Adrenal gland (tissue), 5 donors: ENCODE data around the gene ABTB2.

Source experiments
- POLR2A ChIP-seq, 2 donors: fragments of 450-650 bp; IDR thresholded peaks; one replicate each; pipeline ENCODE4 v1.6.1; 2017; ENCODE audit warnings: antibody characterized with exemption in 2 of 2, mild to moderate bottlenecking in 2 of 2, moderate library complexity in 1 of 2
- TF ChIP-seq, protein P1 (sequence below), 6 experiments: fragments of 450-650 bp in 4 of 6; fragments of 200-600 bp in 2 of 6; sonication (generic) in 1 of 6; IDR thresholded peaks; 1 replicate in 5 of 6; 2 replicates in 1 of 6; pipeline versions ENCODE4 v1.5.1 to v1.8.0; 2016 to 2021; ENCODE audit warnings: antibody characterized with exemption in 6 of 6, mild to moderate bottlenecking in 2 of 6, moderate library complexity in 1 of 6
- donor health status: DM: no; HTN: no; CAD: no.

DNA sequence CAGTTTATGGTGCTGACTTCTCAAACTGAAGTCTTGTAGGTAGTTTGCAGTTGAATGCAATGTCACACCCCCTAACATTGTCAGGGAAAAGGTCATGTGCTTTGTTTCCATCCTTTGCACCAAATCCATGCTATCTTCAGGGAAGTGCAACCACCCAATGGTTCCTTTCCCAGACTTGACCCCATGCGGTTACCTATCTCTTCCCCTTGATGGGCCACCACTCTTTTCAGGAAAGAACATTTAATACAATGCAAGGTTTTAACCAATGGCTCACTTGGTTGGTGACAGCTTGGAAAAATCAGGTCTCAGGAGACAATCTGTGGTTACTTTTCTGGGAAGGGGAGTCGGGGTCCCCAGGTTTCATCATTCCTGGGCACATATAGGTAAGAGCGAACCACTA is 2.1 kb downstream of the ABTB2 start:
- TF ChIP-seq, protein P1, sequence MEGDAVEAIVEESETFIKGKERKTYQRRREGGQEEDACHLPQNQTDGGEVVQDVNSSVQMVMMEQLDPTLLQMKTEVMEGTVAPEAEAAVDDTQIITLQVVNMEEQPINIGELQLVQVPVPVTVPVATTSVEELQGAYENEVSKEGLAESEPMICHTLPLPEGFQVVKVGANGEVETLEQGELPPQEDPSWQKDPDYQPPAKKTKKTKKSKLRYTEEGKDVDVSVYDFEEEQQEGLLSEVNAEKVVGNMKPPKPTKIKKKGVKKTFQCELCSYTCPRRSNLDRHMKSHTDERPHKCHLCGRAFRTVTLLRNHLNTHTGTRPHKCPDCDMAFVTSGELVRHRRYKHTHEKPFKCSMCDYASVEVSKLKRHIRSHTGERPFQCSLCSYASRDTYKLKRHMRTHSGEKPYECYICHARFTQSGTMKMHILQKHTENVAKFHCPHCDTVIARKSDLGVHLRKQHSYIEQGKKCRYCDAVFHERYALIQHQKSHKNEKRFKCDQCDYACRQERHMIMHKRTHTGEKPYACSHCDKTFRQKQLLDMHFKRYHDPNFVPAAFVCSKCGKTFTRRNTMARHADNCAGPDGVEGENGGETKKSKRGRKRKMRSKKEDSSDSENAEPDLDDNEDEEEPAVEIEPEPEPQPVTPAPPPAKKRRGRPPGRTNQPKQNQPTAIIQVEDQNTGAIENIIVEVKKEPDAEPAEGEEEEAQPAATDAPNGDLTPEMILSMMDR (IDR thresholded peaks at IDR 0.05) = no peak
- TF ChIP-seq POLR2A (IDR thresholded peaks at IDR 0.05) = no peak
